ENCODE data around the gene UQCRC1.

- TF ChIP-seq KLF9 (tag by site-specific recombination; IDR thresholded peaks at IDR 0.05; ENCODE audit: low read depth) (no peak), ZNF184 (tag by site-specific recombination; IDR thresholded peaks at IDR 0.05) (no peak)
Observed at GRCh38 chr3:48566401-48566760, 43.1 kb downstream of the UQCRC1 start.
